Stromal cell of bone marrow (primary cell): ENCODE results near the gene VASP.
A peak's percentile ranks its signal among the peaks of the same experiment; 100 is the strongest.

Experiments
- DNase-seq: peaks from one replicate; pipeline ENCODE4 v3.0.0-alpha.2; 2012; ENCODE audit warnings: low read depth

The VASP gene

GRCh38 chr19:45473682-45474605, 33.3 kb upstream of the VASP start:
- no peak for DNase-seq

- DNase-seq: no peak
These were observed 32.4 kb upstream of the VASP start for GRCh38 chr19:45474606-45475521.

- DNase-seq: no peak
These were observed 31.6 kb upstream of the VASP start for GRCh38 chr19:45475537-45476291.

- no peak for DNase-seq
These were observed 31.0 kb upstream of the VASP start for GRCh38 chr19:45476304-45476703.

GRCh38 chr19:45477186-45477585, 30.1 kb upstream of the VASP start:
- DNase-seq: no peak

GRCh38 chr19:45477713-45478453, 29.4 kb upstream of the VASP start:
- DNase-seq: no peak

- no peak for DNase-seq
These were observed 28.6 kb upstream of the VASP start for GRCh38 chr19:45478454-45479238.

GRCh38 chr19:45483033-45483432, 24.2 kb upstream of the VASP start:
- DNase-seq: no peak

- no peak for DNase-seq
These were observed 22.9 kb upstream of the VASP start for GRCh38 chr19:45484273-45484945.

GRCh38 chr19:45485305-45486077, 21.8 kb upstream of the VASP start:
- DNase-seq: peak; percentile 92

- no peak for DNase-seq
These were observed 18.6 kb upstream of the VASP start for GRCh38 chr19:45488708-45489107.

GRCh38 chr19:45489216-45489855, 17.9 kb upstream of the VASP start:
- DNase-seq: no peak

- DNase-seq: no peak
These were observed 15.1 kb upstream of the VASP start for GRCh38 chr19:45492137-45492626.

- no peak for DNase-seq
These were observed 14.4 kb upstream of the VASP start for GRCh38 chr19:45492627-45493470.

GRCh38 chr19:45494261-45494916, 12.9 kb upstream of the VASP start:
- no peak for DNase-seq

GRCh38 chr19:45495178-45495577, 12.1 kb upstream of the VASP start:
- DNase-seq: no peak

GRCh38 chr19:45496349-45496953, 10.8 kb upstream of the VASP start:
- DNase-seq: no peak
